NCI-H2171 (cell line): ENCODE measurements around the gene HMOX2.

Source experiments
- DNase-seq: peaks from one replicate; lab custom pipeline; 2025; lab: John Stamatoyannopoulos, UW

HMOX2 gene

GRCh38 chr16:4465977-4466779 is 10.0 kb upstream of the HMOX2 start:
- no peak for DNase-seq

- DNase-seq: no peak
Observed at GRCh38 chr16:4467916-4468315, 8.3 kb upstream of the HMOX2 start.

DNA sequence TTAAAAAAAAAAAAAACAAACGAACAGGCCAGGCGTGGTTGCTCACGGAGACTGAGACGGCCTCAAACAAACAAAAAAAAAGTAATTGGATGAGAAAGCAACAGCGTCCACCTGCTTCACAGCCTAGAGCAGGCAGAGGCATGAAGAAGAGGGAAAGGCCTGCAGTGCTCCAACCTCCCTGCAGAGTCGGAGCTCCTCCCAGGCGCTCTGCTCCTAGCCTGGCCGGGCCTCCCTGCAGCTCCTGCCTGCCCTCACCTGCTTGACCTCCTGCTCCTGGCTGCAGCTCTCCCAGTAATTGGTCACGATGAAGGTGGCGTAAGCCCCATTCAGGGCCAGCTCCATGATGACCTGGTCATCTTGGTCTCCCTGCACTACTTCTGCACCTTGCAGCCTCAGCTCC is 7.2 kb upstream of the HMOX2 start:
- no peak for DNase-seq

DNA sequence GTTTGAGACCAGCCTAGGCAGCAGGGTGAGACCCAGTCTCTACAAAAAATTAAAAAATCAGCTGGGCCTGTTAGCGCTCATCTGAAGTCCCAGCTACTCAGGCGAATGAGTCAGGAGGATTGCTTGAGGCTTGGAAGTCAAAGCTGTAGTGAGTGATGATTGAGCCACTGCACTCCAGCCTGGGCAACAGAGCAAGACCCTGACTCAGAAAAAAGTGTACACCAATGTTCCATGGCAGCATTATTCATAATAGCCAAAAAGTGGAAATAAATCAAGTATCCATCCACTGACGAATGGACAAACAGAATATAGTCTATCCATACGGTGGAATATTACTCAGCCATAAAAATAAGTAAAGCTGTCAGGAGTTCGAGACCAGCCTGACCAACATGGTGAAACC is 4.3 kb upstream of the HMOX2 start:
- DNase-seq: no peak

DNA sequence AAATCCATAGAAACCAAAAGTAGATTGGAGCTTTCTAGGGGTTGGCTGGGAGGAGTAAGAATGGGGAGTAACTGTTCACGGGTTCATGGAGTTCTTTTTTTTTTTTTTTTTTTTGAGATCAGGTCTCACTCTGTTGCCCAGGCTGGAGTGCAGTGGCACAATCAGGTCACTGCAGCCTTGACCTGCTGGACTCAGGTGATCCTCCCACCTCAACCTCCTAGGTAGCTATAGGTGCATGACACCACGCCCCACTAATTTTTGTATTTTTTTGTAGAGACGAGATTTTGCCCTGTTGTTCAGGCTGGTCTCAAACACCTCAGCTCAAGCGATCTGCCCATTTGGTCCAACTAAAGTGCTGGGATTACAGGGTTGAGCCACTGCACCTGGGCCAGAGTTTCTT is 3.3 kb upstream of the HMOX2 start:
- no peak for DNase-seq

- peak; percentile 72 for DNase-seq
Observed at GRCh38 chr16:4474192-4474961, 1.8 kb upstream of the HMOX2 start, which contains the start of gene NMRAL1. Gene NMRAL1 (minus strand): TSS chr16:4474625. CDS start chr16:4474132, 493 bp downstream.

GRCh38 chr16:4477966-4478365 is 1.8 kb downstream of the HMOX2 start:
- no peak for DNase-seq

DNA sequence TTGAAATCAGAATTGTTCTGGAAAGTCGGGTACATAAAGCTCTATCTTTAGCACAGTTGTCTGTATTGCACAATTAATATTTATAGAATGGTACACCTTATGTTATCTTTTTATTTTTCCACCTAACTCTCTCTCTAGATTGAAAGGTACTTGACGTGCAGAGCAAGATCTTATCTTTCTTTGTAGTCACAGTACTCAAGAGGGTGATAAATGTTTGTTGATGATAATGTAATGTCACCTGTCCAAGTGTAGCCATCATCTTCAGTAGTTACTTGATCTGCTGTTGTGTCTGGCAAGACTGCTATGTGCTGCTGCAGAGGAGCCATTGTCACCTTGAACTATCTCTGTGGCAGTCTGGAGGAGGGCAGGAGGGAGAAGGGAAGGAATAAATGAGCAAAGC is 5.3 kb downstream of the HMOX2 start:
- DNase-seq: no peak

DNA sequence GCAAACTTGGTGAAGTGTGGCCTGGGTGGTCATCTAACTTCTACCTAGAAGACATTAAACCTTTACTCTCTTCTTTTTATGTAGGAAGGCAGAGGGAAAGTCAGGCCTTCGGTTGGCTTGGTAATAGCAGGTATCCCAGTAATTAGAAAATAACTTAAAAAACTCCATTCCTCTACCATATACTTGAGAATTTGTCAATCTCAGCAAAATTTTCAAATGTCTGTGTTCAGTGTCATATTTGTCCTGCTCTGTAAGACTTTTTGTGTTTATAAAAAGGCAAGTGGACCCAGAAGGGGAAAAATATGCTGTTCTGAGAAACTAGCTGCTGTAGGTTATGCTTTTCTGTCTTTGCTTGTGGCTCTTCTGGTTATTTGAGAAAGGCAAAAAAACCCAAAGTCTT is 5.8 kb downstream of the HMOX2 start:
- DNase-seq: no peak

DNA sequence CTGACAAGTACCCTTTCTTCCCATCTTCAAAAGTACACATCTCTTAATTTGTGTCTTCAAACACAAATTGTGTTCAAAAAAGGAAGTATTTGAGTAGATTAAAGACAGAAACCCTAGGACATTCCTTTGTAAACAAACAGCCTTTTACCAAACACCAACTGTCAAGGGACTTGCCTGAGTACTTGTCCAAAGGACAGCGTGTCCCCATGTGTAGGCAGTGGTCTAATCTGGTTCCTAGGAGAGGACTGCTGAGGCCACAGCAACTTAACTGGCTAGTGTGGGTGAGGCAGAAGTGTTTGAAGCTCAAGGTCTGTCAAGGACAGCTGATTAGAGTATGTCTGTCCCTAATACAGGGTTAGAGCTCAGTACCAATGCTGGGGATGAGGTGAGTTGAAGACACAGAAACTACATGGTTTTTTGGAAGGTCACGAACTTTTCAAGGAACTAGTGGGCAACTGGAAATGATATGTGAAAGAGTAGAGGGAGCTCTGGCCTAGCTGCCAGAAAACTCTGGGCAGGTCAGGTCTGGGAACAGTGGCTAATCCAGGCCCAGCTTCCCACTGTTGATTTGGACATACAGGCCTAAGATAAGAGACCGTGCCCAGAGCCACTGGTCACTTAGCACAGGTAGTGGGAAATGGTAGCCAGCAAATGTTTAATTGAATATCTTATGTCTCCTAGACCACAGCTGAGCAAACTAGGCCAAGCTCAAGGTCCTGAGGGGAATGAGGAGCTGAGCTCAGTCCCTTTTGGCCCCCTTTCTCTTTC is 10.1 kb downstream of the HMOX2 start:
- no peak for DNase-seq

- DNase-seq: no peak
Observed at GRCh38 chr16:4487955-4488498, 11.8 kb downstream of the HMOX2 start.

DNA sequence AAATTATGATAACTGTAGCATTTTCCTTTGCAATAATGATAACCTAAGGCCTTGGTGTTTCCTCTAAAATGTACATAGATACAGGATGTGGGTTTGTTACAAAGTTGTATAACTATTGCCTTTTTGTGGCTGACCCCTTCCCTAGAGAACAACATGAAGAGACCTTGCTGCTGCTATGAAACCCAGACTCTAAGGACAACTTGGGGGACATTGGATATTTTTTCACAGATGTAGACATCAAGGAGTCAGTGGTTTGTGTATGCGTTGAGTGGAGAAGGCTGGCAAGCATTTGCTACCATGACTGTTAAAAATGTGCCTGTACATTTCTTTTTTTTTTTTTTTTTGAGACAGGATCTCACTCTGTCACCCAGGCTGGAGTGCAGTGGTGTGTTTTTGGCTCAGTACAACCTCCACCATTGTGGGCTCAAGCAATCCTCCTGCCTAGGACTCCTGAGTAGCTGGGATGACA is 12.3 kb downstream of the HMOX2 start:
- DNase-seq: no peak

DNA sequence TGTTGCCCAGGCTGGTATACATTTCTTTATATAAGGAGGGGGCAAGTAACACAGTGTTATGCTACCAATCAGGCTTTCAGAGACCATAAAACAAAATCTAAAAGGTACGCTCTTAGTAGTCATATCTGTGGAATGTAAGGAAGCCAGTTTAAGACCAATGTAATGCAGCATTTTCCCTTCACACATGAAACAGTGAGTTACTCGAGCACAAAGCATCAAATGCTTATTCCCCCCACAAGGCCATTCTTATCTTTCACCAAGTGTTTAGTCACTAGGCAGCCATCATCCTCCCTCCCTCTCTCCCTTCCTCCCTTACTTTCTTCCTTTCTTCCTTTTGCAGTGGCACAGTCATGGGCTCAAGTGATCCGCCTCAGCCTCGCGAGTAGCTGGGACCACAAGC is 12.8 kb downstream of the HMOX2 start:
- DNase-seq: no peak

GRCh38 chr16:4491898-4492297 is 15.7 kb downstream of the HMOX2 start:
- no peak for DNase-seq

- DNase-seq: no peak
Observed at GRCh38 chr16:4494746-4495490, 18.7 kb downstream of the HMOX2 start.

- no peak for DNase-seq
Observed at GRCh38 chr16:4495766-4496165, 19.6 kb downstream of the HMOX2 start.

- DNase-seq: no peak
Observed at GRCh38 chr16:4496305-4496704, 20.1 kb downstream of the HMOX2 start.

GRCh38 chr16:4498546-4499195 is 22.5 kb downstream of the HMOX2 start:
- DNase-seq: no peak

- no peak for DNase-seq
Observed at GRCh38 chr16:4499196-4499555, 23.0 kb downstream of the HMOX2 start.

- no peak for DNase-seq
Observed at GRCh38 chr16:4500272-4500671, 24.1 kb downstream of the HMOX2 start.

- no peak for DNase-seq
Observed at GRCh38 chr16:4501071-4501478, 24.9 kb downstream of the HMOX2 start.
